GM21360 (cell line): Measurements from ENCODE around the gene TMEM250.
"Not testable (repeated sequence)": the region's sequence is repeated elsewhere in the genome, so short reads cannot be mapped to it uniquely, and the experiment has no call there.

Experiments
- ATAC-seq: cut with Tn5 transposase; IDR thresholded peaks from one replicate; pipeline ENCODE4 v1.9.1; 2021; ENCODE audit warnings: mild to moderate bottlenecking, moderate library complexity; ENCODE audit not compliant: unreplicated experiment

The TMEM250 gene, protein sequence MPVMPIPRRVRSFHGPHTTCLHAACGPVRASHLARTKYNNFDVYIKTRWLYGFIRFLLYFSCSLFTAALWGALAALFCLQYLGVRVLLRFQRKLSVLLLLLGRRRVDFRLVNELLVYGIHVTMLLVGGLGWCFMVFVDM

GRCh38 chr9:136118320-136119060 lies at the start of gene TMEM250:
Gene TMEM250 (minus strand): TSS chr9:136118875. CDS start chr9:136116900, 1,975 bp downstream.
- peak; percentile 63 for ATAC-seq

- ATAC-seq = no peak
Measured at GRCh38 chr9:136163248-136163850, 44.7 kb upstream of the TMEM250 start.

DNA sequence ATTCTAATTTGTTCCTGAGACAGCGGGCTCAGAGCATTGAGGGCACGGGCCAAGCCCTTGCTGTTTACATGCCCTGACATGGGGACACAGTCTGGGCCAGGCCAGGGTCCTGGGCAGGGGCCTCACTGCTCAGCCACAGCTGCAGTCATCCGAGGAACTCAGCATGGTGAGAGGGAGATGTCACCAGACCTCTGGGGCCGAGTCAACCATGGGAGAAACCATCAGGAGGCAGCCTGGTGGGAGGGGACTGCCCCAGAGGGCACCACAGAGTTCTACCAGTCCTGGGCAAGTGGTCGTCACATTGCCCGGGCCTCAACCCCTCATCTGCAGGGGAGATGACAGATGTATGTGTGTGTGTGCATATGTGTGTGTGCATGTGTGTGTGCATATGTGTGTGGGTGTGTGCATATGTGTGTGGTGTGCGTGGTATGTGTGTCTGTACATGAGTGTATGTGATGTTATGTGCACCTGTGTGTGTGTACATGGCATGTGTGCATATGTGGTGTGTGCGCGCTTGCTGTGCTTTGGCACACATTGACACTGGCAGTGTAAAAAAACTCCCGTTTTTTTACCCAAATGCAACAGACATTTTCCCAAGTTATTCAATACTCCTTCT lies 42.4 kb upstream of the TMEM250 start:
- ATAC-seq = no peak

DNA sequence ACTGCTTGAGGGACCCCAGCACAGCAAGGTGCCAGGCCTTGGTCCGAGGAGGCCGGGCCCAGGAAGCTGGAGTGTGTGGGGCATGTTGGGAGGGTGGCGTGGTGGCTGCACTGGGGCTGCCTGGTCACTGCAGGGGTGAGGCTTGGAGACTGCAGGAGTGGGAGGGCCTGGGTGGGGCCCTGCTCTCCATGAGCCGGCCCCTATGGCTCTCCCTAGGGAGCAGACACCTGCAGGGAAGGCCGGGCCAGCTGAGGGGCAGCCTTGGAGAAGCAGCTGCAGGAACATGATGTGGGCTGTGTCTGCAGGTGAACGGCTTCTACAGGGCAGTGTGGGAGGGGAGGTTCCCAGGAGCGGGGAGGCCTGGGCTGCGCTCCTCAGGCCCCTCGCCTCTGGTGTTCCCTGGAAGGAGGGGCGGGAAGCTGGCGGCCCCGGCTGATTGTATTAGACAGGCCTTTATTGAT lies 41.7 kb upstream of the TMEM250 start:
- ATAC-seq = no peak

DNA sequence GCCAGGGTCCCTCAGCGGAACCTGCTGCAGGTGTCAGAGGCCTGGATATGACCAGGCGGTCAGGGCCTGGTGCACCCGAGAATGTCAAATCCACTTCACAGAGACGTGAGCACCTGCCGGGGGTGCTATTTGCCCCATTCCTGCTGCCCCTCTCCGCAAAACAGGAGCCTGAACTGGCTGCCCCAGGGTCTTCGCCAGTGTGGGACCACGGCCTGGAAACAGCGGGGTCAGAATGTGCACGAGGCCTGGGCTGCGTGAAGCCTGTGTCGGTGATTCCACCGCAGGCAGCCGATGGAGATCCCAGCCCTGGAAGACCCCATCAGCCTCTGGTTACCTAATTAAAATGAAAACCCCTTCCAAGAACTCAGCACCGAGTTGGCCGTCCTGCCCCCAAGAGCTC lies 41.2 kb upstream of the TMEM250 start:
- no peak for ATAC-seq

GRCh38 chr9:136157477-136158265 lies 39.0 kb upstream of the TMEM250 start:
- ATAC-seq = no peak

- ATAC-seq = no peak
Measured at GRCh38 chr9:136156209-136157120, 37.8 kb upstream of the TMEM250 start.

- no peak for ATAC-seq
Measured at GRCh38 chr9:136155576-136155975, 36.9 kb upstream of the TMEM250 start.

- ATAC-seq = no peak
Measured at GRCh38 chr9:136154943-136155342, 36.3 kb upstream of the TMEM250 start.

- no peak for ATAC-seq
Measured at GRCh38 chr9:136153381-136154065, 34.8 kb upstream of the TMEM250 start.

- ATAC-seq = no peak
Measured at GRCh38 chr9:136152931-136153330, 34.3 kb upstream of the TMEM250 start.

GRCh38 chr9:136152543-136152866 lies 33.8 kb upstream of the TMEM250 start:
- no peak for ATAC-seq

GRCh38 chr9:136151848-136152542 lies 33.3 kb upstream of the TMEM250 start:
- ATAC-seq = no peak

GRCh38 chr9:136151214-136151804 lies 32.6 kb upstream of the TMEM250 start:
- ATAC-seq = no peak

DNA sequence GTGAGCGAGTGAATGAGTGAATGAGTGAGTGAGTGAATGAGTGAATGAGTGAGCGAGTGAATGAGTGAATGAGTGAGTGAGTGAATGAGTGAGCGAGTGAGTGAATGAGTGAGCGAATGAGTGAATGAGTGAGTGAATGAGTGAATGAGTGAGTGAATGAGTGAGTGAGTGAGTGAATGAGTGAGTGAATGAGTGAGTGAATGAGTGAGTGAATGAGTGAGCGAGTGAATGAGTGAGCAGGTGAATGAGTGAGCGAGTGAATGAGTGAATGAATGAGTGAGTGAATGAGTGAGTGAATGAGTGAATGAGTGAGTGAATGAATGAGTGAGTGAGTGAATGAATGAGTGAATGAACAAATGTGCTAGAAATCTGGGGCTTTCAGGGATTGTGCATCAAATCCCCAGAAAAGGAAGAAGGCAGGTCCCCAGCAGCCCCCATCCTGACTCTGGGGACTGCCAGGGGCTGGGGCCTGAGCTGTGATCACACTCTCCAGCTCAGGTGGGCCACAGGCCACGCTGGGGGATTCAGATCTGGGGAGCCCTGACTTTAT lies 32.1 kb upstream of the TMEM250 start:
- ATAC-seq = not testable (repeated sequence)

- no peak for ATAC-seq
Measured at GRCh38 chr9:136149853-136150252, 31.2 kb upstream of the TMEM250 start.

DNA sequence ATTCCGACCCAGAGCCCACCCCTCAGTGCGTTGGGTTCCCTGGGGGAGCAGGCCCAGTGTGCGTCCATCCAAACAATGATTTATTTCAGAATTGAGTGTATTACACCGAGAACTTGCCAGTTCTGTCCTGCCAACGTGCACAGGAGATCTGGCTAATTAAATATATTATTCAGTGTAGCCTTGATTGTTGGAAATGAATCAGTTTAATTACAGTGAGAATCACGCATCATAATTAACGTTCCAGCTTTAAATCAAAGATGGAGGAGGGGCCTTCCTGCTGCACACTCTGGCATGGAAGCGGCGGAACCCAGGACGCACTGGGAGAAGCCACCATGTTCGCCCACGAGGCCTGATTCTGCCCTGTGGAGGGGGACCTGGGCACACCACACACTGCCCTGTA lies 30.7 kb upstream of the TMEM250 start:
- ATAC-seq = no peak

GRCh38 chr9:136148766-136149165 lies 30.1 kb upstream of the TMEM250 start:
- no peak for ATAC-seq
